Medulla oblongata (tissue), 1 donor: ENCODE measurements around the gene EHMT1.
"Not testable (repeated sequence)": the region's sequence is repeated elsewhere in the genome, so short reads cannot be mapped to it uniquely, and the experiment has no call there.

Source experiments
- DNase-seq: peaks from one replicate; pipeline ENCODE4 v3.0.0-alpha.2; 2015; ENCODE audit errors: extremely low spot score

The EHMT1 gene

GRCh38 chr9:137615387-137615871 lies 3.4 kb upstream of the EHMT1 start:
- DNase-seq, result no peak

GRCh38 chr9:137619240-137620047 lies 639 bp downstream of the EHMT1 start:
- peak; percentile 28 for DNase-seq

DNA sequence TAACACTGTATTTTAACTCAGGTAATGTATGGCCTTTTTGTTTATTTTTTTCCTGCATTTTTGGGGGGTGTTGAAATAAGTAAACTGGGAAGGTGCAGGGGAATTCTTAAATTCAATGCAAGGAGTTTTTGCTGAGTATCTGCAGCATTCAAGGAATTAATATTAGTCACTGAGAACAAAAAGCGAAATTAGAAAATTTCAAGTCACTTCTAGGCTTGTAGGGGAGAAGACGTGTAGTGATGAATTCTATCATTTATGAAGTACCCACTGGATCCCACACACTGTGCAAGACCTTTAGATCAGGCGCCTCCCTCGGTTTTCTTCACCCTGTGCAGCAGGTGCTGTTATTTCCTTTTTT lies 1.2 kb downstream of the EHMT1 start:
- DNase-seq, result no peak

- DNase-seq, result no peak
Observed at GRCh38 chr9:137620581-137620980, 1.8 kb downstream of the EHMT1 start.

DNA sequence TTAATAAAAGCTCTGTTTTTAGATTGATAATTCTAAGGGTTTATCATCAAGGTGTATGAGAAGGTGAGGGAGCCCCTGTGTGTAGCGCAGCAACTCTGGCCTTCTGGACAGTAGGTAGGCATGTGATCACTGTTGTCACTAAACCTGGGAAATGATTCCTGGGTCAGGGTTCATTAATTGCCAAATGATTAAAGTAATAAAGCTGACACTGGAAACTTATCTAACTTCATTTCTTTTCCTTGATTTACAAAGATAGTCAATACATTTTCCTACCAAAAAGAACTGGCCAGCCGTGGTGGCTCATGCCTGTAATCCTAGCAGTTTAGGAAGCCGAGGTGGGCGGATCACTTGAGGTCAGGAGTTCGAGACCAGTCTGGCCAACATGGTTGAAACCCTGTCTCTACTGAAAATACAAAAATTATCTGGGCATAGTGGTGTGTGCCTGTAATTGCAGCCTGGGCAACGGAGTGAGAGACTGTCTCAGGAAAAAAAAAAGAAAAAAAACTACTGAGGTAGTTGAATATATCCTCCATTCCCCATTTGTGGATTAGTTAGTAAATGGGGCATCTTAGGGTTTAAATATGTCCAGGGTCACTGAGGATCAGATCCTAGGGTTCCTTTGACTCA lies 2.4 kb downstream of the EHMT1 start:
- no peak for DNase-seq

DNA sequence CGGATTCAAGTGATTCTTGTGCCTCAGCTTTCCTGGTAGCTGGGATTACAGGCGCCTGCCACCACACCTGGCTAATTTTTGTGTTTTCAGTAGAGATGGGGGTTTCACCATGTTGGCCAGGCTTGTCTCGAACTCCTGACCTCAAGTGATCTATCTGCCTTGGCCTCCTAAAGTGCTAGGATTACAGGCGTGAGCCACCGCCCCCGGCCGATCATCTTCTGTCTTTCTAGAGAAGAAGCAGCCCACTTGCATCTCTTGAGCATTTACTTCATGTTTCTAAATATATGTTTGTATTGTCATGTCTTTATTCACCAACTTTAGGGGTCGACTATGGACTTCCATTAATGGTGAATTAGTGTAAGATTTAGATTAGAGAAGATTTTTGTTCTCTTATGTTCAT lies 3.4 kb downstream of the EHMT1 start:
- not testable (repeated sequence) for DNase-seq

DNA sequence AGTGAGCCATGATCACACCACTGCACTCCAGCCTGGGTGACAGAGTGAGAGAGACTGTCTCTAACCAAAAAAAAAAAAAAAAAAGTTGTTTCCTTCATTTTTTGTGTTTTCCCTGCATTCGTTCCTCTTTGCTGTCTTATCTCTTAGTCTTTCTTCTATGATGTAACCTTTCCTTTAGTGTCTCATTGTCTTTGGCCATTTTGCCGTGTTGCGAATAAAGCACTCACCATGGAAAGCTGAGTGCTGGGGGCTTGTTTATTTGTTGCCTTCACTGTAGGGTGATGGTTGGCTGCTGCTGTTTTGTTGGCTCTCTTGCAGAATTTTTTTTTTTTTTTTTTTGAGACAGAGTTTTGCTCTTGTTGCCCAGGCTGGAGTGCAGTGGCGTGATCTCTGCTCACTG lies 7.7 kb downstream of the EHMT1 start:
- no peak for DNase-seq

DNA sequence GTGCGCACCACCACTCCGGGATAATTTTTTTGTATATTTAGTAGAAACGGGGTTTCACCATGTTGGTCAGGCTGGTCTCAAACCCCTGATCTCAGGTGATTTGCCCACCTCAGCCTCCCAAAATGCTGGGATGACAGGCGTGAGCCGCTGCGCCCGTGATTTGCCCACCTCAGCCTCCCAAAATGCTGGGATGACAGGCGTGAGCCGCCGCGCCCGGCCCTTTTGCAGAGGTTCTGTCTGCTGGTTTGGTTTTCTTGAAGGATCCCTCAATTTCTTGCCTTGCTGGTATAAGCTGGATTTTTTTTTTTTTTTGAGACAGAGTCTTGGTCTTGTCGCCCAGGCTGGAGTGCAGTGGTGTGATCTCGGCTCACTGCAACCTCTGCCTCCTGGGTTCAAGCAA lies 8.6 kb downstream of the EHMT1 start:
- not testable (repeated sequence) for DNase-seq

DNA sequence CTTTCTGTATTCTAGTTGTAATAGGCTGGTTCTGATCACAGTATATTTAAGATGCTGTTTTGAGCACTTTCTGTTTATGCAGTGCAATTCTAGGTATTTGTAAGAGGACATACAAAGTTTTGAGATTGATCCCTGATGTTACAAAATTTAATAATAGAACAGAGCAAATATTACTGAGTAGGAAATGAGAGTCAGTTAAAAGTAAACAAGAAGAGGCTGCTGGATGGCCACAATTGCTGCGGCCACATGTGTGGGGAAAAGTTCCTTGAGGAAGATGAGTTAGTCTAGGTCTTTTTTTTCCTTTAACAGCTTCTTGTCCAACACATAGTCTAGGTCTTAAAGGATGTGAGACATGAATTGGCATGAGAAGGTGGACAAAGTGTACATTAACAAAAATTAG lies 11.3 kb downstream of the EHMT1 start:
- DNase-seq, result no peak

GRCh38 chr9:137630679-137631078 lies 11.9 kb downstream of the EHMT1 start:
- DNase-seq, result no peak

- no peak for DNase-seq
Observed at GRCh38 chr9:137631345-137632229, 12.8 kb downstream of the EHMT1 start.

DNA sequence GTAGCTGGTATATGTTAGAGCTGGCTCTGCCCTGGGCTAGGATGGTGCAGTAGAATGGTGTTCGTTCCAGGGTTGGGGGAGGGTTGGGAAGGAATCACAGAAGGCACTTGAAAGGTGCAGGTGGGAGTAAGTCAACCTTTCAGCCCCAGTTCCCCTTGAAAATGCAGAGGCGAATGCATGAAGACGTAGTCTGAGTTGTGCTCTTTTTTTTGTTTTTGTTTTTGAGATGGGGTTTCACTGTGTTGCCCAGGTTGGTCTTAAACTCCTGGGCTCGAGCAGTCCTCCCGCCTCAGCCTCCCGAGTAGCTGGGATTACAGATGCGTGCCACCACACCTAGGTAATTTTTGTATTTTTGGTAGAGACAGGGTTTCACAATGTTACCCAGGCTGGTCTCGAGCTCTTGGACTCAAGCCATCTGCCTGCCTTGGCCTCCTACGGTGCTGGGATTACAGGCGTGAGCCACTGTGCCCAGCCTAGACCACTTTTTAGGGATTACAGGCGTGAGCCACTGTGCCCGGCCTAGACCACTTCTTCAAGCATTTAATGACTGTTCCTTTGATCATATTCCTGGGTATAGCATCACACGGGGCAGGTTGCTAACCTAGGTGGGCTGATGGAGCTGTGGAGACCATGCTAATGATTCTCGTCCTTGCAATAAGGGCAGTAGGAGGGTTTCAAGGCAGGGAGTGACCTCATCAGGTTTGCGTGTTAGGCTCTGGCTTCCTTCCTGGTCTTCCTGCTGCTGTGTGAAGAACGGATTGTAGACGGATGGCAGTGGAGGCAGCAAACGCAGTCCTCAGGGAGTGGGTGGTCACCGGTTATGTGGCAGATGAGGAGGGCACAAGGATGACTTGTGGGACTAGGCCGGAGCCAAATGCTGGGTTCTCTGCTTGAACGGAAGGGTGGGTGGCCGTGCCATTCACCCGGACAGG lies 13.7 kb downstream of the EHMT1 start:
- no peak for DNase-seq

DNA sequence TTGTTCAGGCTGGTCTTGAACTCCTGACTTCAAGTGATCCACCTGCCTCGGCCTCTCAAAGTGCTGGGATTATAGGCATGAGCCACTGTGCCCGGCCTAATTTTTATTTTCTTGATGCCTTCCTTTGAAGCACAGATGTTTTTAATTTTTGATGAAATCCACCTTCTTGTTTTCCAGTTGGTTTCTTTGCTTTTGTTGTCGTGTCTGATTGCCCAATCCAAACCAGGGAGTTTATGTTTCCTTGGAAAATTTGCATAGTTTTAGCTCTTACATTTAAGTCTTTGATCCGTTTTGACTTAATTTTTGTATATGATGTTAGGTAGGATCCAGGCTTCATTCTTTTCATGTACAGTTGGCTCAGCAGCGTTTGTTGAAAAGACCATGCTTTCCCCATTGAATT lies 15.2 kb downstream of the EHMT1 start:
- DNase-seq, result no peak

- DNase-seq, result no peak
Observed at GRCh38 chr9:137638680-137639079, 19.9 kb downstream of the EHMT1 start.

- DNase-seq, result no peak
Observed at GRCh38 chr9:137639303-137640051, 20.7 kb downstream of the EHMT1 start.

GRCh38 chr9:137640862-137641261 lies 22.1 kb downstream of the EHMT1 start:
- DNase-seq, result no peak

GRCh38 chr9:137642118-137642601 lies 23.4 kb downstream of the EHMT1 start:
- no peak for DNase-seq

- no peak for DNase-seq
Observed at GRCh38 chr9:137642892-137643291, 24.1 kb downstream of the EHMT1 start.

- DNase-seq, result no peak
Observed at GRCh38 chr9:137643921-137644320, 25.1 kb downstream of the EHMT1 start.

DNA sequence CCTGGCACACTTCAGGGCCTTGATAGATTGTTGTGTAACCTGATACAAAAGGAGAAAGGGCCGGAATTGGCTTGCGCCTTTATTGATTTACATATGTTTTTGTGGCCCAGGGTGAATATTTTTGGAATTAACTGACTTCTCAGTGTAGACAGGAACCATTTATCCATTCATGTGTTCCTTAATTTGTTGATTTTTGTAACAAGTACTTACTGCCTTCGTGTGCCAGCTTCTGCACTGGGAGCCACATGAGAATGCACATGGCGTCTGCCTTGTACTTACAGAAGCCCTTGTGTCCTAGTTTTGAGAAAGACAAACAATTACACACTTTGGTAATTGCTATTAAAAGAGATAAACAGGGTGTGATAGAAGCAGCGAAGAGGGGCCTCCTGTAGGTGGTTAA lies 26.4 kb downstream of the EHMT1 start:
- no peak for DNase-seq
